C4-2B (cell line): ENCODE measurements around the gene C6orf118.
A peak's percentile ranks its signal among the peaks of the same experiment; 100 is the strongest.

Experiments used
- CTCF ChIP-seq: fragments of 450-650 bp; conservative IDR thresholded peaks from 2 replicates; pipeline ENCODE4 v1.5.1; 2017; ENCODE audit warnings: mild to moderate bottlenecking
- ZFX ChIP-seq: fragments of 450-650 bp; IDR thresholded peaks from 2 replicates; pipeline ENCODE4 v1.6.1; 2017

- TF ChIP-seq CTCF (peak; percentile 67), ZFX (no peak)
Observed at GRCh38 chr6:165245287-165245686, 64.1 kb downstream of the C6orf118 start.
